ENCODE data around the gene SGCA. TPM values are rescaled to one million over a fixed set of nuclear protein-coding genes. Genes with fewer than 3 reads are reported as not detected.

SGCA gene
- total and polyA plus RNA-seq, 9 of the 15 experiments (the other 6 are each of a cell fraction or from before 2014, with no cell fraction given) = not detected

DNA sequence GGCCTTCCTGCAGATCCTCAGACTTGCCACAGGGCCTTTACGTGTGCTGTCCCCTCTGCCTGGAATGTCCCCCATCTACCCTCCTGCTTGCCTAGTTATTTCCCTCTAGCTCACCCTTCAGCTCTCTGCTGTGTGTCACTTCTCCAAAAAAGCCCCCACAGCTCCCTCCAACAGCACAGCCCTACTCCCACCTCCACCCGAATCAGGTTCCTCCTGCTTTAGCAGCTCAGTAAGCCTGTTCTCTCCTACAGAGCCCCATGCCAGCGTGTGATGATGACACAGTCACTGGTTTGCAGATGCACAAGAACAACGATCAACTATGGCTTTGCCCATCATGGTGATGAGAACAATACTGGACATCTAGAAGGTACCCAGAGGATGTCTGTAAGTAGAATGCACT lies 28.8 kb upstream of the SGCA start:
- Histone ChIP-seq H3K4me2 (ENCODE audit: insufficient read depth, low read length) (no peak overlapping the region), H3K9me3 (replicated peaks; ENCODE audit: control insufficient read depth, insufficient read depth, low read depth, low read length) (no peaks in the 10 kb centered on the region), H3K79me2 (ENCODE audit: control insufficient read depth, insufficient read depth, low read length) (peaks cover 3% of the 10 kb centered on the region; the same call in 1 of the 3 replicates), H3K36me3 (ENCODE audit: control insufficient read depth, insufficient read depth, low read length) (peaks cover 74% of the 10 kb centered on the region), H3K9me1 (ENCODE audit: control insufficient read depth, insufficient read depth, low read length) (peaks cover 3% of the 10 kb centered on the region), H3K27me3 (ENCODE audit: control insufficient read depth in 2 of 2, insufficient read depth in 2 of 2, low read length in 2 of 2) (no peaks in the 10 kb centered on the region), H4K20me1 (replicated peaks; ENCODE audit: control insufficient read depth, insufficient read depth, low read length) (peaks cover 11% of the 10 kb centered on the region), H3K4me1 (replicated peaks in 1 of 2; ENCODE audit: control insufficient read depth in 2 of 2, insufficient read depth in 2 of 2, low read length in 2 of 2) (peaks cover 6 to 28% of the 10 kb centered on the region in 2 experiments; a peak in 4 of 5 replicates), H3K27ac (ENCODE audit: extremely low read depth, low read depth, low read length) (no peak overlapping the region), H3K9ac (ENCODE audit: insufficient read depth in 1 of 2, low read depth in 2 of 2, low read length in 2 of 2) (no peak overlapping the region), H3K4me3 (no peak overlapping the region), H2AFZ (ENCODE audit: low read depth, low read length) (no peak overlapping the region)
- intact Hi-C loops (cut with micrococcal nuclease) (no loop called here), in situ Hi-C loops (cut with MboI) (no loop called here)
- 79% methylated on average over 4 of the region's 4 CpGs for WGBS (ENCODE audit: insufficient coverage, low coverage, missing lambda C conversion rate)
- no peak for FAIRE-seq
- ChIA-PET POLR2A (interaction anchor here (0.6 to 2.1 kb wide), 5 partner anchors 11 to 903 kb away, joined by 3 to 9 read pairs (median 4); no protein-coding TSS in a partner anchor), CTCF (ENCODE audit: low intra/inter-chr PET ratio) (no interaction called here)
- BruUV-seq (replicated peaks) = no TSS peak
- no peak for ATAC-seq
- DNase-seq (ENCODE audit: extremely low read depth in 1 of 4, low spot score in 3 of 4) = no peak
- TF ChIP-seq CAMTA2 (CRISPR knock-in tag; conservative IDR thresholded peaks at IDR 0.05) (no peak), SUPT5H (IDR thresholded peaks at IDR 0.05) (no peak), STAG1 (CRISPR knock-in tag; IDR thresholded peaks at IDR 0.05; ENCODE audit: borderline replicate concordance) (no peak), HNRNPL (IDR thresholded peaks at IDR 0.05; ENCODE audit: low read depth, low read length) (no peak), STAT5A (IDR thresholded peaks at IDR 0.05; ENCODE audit: borderline replicate concordance, low read length) (no peak), MIER1 (IDR thresholded peaks at IDR 0.05; ENCODE audit: low read depth) (no peak), NONO (IDR thresholded peaks at IDR 0.05; ENCODE audit: low read depth in 2 of 2, low read length in 1 of 2) (no peak), SRSF7 (optimal IDR thresholded peaks at IDR 0.05; ENCODE audit: low read depth, low read length) (no peak), GABPA (tag; conservative IDR thresholded peaks at IDR 0.05; ENCODE audit: low read depth) (no peak), ARID3A (IDR thresholded peaks at IDR 0.05; ENCODE audit: borderline replicate concordance, low read depth, low read length) (no peak), SRSF1 (IDR thresholded peaks at IDR 0.05; ENCODE audit: low read depth, low read length) (no peak), RBM25 (IDR thresholded peaks at IDR 0.05; ENCODE audit: low read depth, low read length, severe bottlenecking) (no peak), CBX1 (IDR thresholded peaks at IDR 0.05; ENCODE audit: low read depth) (no peak), CHAMP1 (IDR thresholded peaks at IDR 0.05) (no peak)
- TF ChIP-seq, protein P1, sequence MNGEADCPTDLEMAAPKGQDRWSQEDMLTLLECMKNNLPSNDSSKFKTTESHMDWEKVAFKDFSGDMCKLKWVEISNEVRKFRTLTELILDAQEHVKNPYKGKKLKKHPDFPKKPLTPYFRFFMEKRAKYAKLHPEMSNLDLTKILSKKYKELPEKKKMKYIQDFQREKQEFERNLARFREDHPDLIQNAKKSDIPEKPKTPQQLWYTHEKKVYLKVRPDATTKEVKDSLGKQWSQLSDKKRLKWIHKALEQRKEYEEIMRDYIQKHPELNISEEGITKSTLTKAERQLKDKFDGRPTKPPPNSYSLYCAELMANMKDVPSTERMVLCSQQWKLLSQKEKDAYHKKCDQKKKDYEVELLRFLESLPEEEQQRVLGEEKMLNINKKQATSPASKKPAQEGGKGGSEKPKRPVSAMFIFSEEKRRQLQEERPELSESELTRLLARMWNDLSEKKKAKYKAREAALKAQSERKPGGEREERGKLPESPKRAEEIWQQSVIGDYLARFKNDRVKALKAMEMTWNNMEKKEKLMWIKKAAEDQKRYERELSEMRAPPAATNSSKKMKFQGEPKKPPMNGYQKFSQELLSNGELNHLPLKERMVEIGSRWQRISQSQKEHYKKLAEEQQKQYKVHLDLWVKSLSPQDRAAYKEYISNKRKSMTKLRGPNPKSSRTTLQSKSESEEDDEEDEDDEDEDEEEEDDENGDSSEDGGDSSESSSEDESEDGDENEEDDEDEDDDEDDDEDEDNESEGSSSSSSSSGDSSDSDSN (IDR thresholded peaks at IDR 0.05; ENCODE audit: borderline replicate concordance in 1 of 2, low read depth in 2 of 2, low read length in 2 of 2) = no peak
- TF ChIP-seq, protein P2, sequence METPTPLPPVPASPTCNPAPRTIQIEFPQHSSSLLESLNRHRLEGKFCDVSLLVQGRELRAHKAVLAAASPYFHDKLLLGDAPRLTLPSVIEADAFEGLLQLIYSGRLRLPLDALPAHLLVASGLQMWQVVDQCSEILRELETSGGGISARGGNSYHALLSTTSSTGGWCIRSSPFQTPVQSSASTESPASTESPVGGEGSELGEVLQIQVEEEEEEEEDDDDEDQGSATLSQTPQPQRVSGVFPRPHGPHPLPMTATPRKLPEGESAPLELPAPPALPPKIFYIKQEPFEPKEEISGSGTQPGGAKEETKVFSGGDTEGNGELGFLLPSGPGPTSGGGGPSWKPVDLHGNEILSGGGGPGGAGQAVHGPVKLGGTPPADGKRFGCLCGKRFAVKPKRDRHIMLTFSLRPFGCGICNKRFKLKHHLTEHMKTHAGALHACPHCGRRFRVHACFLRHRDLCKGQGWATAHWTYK (CRISPR knock-in tag; IDR thresholded peaks at IDR 0.05) = no peak
